ENCODE data around the gene NOL4L. TPM values are rescaled to one million over a fixed set of nuclear protein-coding genes. Genes with fewer than 3 reads are reported as not detected.

NOL4L gene
- total and polyA plus RNA-seq, 2 donors (not counting 3 experiments of a cell fraction or from before 2014, with no cell fraction given): 55.2 to 79.6 TPM

DNA sequence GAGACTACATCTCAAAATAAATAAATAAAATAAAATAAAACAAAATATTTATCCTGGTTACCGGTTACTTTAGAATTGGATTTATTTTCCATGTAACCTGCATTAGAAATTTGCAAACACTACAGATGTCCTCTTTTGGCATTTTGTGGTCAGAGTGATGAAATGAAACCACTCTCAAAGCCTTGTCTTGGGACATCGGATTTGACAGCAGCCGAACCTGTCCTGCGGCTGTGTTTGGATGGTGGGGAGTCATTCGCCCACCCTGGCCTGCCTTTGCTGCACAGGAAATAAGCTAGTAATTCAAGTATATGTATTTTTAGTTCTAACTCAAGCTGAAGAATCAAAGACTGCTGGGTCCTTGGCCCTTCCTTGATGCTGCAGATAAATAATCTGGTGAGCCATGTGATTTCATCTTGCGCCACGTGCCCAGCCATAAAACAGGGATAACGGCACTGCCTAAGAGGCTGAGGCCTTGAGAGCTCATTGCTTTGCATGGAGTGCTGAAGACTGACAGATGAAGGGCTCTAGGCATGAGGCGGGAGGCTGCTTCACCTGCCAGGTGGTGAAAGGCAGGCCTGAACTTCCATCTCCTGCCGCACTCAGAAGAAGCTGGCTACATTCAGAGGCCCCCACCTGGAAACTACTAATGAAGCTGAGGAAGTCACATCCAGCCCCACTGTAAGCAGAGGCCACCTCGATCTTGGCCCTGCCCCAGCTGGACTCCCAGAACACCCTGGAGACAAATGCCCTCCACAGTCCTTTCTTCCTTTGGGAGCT is 76.9 kb downstream of the NOL4L start:
- ChIA-PET POLR2A (no interaction called here), CTCF (interaction anchor here (0.6 to 4.4 kb wide), 8 partner anchors 10 to 50 kb away, joined by 3 to 25 read pairs (median 4); no protein-coding TSS in a partner anchor)
- no TSS peak for BruUV-seq (replicated peaks)
- Histone ChIP-seq H2AFZ (ENCODE audit: low read depth, low read length) (no peak overlapping the region), H3K9me1 (replicated peaks; ENCODE audit: control insufficient read depth, extremely low read depth, insufficient read depth, low read length) (no peaks in the 10 kb centered on the region), H3K36me3 (ENCODE audit: control insufficient read depth in 2 of 2, extremely low read depth in 1 of 2, insufficient read depth in 2 of 2, low read length in 2 of 2) (no peaks in the 10 kb centered on the region), H3K27ac (ENCODE audit: insufficient read depth, low read depth, low read length) (no peak overlapping the region), H3K9me3 (replicated peaks; ENCODE audit: control insufficient read depth, insufficient read depth, low read length) (no peaks in the 10 kb centered on the region), H3K4me1 (ENCODE audit: control insufficient read depth, extremely low read depth, insufficient read depth, low read length) (peaks cover 24% of the 10 kb centered on the region), H3K27me3 (ENCODE audit: control insufficient read depth in 2 of 2, insufficient read depth in 2 of 2, low read length in 2 of 2) (no peaks in the 10 kb centered on the region), H3K79me2 (ENCODE audit: control insufficient read depth, insufficient read depth, low read length) (no peaks in the 10 kb centered on the region), H3K4me2 (ENCODE audit: insufficient read depth, low read length) (no peak overlapping the region), H3K9ac (replicated peaks; ENCODE audit: extremely low read depth, insufficient read depth, low read length) (no peak overlapping the region), H4K20me1 (replicated peaks; ENCODE audit: control insufficient read depth, extremely low read depth, insufficient read depth, low read length) (no peaks in the 10 kb centered on the region), H3K4me3 (replicated peaks in 1 of 3; ENCODE audit: insufficient read depth in 1 of 3, low read depth in 1 of 3, low read length in 3 of 3) (no peak overlapping the region)
- intact Hi-C loops (cut with micrococcal nuclease) (loop anchor here (2.0 kb wide), 1 partner anchor 37 kb away; no protein-coding TSS in a partner anchor), dilution Hi-C loops (cut with MboI; ENCODE audit: extremely low pct_ligation_motif_present, low sequenced_read_pairs) (no loop called here)
- FAIRE-seq (no peak), DNase-seq (ENCODE audit: low read depth, low spot score) (no peak)
- no peak for TF ChIP-seq POLR2A (IDR thresholded peaks at IDR 0.05; ENCODE audit: low read depth, low read length)
- TF ChIP-seq, protein P1, sequence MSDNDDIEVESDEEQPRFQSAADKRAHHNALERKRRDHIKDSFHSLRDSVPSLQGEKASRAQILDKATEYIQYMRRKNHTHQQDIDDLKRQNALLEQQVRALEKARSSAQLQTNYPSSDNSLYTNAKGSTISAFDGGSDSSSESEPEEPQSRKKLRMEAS (IDR thresholded peaks at IDR 0.05; ENCODE audit: insufficient read depth, insufficient read length): no peak

DNA sequence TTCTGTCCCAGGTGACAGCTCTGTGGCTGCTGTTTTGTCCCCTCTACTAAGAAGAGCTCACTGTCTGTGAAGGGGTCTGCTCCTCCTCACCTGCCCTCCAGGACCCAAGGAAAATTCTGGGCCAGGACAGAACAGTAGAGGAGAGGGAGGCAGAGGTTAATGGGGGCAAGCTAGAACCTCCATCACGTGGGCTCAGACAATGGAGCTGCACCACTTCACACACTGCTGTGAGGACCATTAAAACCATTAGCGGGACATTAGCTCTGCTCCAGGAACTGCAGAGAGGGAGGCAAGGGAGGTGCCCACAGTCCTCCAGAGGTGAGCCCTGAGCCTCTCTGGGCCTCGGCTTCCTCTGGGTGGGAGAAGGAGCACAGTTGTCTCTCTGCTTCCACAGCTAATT is 78.4 kb downstream of the NOL4L start:
- Histone ChIP-seq H3K27ac (ENCODE audit: insufficient read depth, low read depth, low read length) (no peak overlapping the region), H3K79me2 (ENCODE audit: control insufficient read depth, insufficient read depth, low read length) (no peaks in the 10 kb centered on the region), H3K9me3 (replicated peaks; ENCODE audit: control insufficient read depth, insufficient read depth, low read length) (no peaks in the 10 kb centered on the region), H3K4me2 (ENCODE audit: insufficient read depth, low read length) (no peak overlapping the region), H3K27me3 (ENCODE audit: control insufficient read depth in 2 of 2, insufficient read depth in 2 of 2, low read length in 2 of 2) (no peaks in the 10 kb centered on the region), H2AFZ (ENCODE audit: low read depth, low read length) (no peak overlapping the region), H3K9me1 (replicated peaks; ENCODE audit: control insufficient read depth, extremely low read depth, insufficient read depth, low read length) (no peaks in the 10 kb centered on the region), H3K9ac (replicated peaks; ENCODE audit: extremely low read depth, insufficient read depth, low read length) (no peak overlapping the region), H3K36me3 (ENCODE audit: control insufficient read depth in 2 of 2, extremely low read depth in 1 of 2, insufficient read depth in 2 of 2, low read length in 2 of 2) (no peaks in the 10 kb centered on the region), H3K4me1 (ENCODE audit: control insufficient read depth, extremely low read depth, insufficient read depth, low read length) (peaks cover 30% of the 10 kb centered on the region), H3K4me3 (replicated peaks in 1 of 3; ENCODE audit: insufficient read depth in 1 of 3, low read depth in 1 of 3, low read length in 3 of 3) (no peak overlapping the region), H4K20me1 (replicated peaks; ENCODE audit: control insufficient read depth, extremely low read depth, insufficient read depth, low read length) (no peaks in the 10 kb centered on the region)
- no peak for DNase-seq (ENCODE audit: low read depth, low spot score)
- intact Hi-C loops (cut with micrococcal nuclease) (no loop called here), dilution Hi-C loops (cut with MboI; ENCODE audit: extremely low pct_ligation_motif_present, low sequenced_read_pairs) (no loop called here)
- FAIRE-seq: no peak
- ChIA-PET CTCF (interaction anchor here (0.8 to 4.4 kb wide), 3 partner anchors 9 to 146 kb away, joined by 3 to 25 read pairs (median 3); no protein-coding TSS in a partner anchor), POLR2A (interaction anchor here (0.5 kb wide), 1 partner anchor 10 kb away, joined by 3 read pairs; no protein-coding TSS in a partner anchor)
- no TSS peak for BruUV-seq (replicated peaks)
- TF ChIP-seq FOS (IDR thresholded peaks at IDR 0.05; ENCODE audit: borderline replicate concordance, insufficient read depth, low read length) (no peak), EZH2 (IDR thresholded peaks at IDR 0.05; ENCODE audit: borderline replicate concordance, low read depth, low read length, severe bottlenecking) (no peak), POLR2A (IDR thresholded peaks at IDR 0.05; ENCODE audit: low read depth, low read length) (no peak), POLR2AphosphoS5 (IDR thresholded peaks at IDR 0.05; ENCODE audit: insufficient read depth, low read depth, low read length) (no peak), GATA2 (IDR thresholded peaks at IDR 0.05; ENCODE audit: insufficient read depth, insufficient read length, low read depth, low read length) (no peak), JUN (IDR thresholded peaks at IDR 0.05; ENCODE audit: borderline replicate concordance, insufficient read depth, insufficient read length, low read depth) (no peak), MYC (IDR thresholded peaks at IDR 0.05; ENCODE audit: low read depth, low read length) (no peak)
- TF ChIP-seq, protein P1 (IDR thresholded peaks at IDR 0.05; ENCODE audit: insufficient read depth, insufficient read length): no peak
- TF ChIP-seq, protein P2, sequence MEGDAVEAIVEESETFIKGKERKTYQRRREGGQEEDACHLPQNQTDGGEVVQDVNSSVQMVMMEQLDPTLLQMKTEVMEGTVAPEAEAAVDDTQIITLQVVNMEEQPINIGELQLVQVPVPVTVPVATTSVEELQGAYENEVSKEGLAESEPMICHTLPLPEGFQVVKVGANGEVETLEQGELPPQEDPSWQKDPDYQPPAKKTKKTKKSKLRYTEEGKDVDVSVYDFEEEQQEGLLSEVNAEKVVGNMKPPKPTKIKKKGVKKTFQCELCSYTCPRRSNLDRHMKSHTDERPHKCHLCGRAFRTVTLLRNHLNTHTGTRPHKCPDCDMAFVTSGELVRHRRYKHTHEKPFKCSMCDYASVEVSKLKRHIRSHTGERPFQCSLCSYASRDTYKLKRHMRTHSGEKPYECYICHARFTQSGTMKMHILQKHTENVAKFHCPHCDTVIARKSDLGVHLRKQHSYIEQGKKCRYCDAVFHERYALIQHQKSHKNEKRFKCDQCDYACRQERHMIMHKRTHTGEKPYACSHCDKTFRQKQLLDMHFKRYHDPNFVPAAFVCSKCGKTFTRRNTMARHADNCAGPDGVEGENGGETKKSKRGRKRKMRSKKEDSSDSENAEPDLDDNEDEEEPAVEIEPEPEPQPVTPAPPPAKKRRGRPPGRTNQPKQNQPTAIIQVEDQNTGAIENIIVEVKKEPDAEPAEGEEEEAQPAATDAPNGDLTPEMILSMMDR (IDR thresholded peaks at IDR 0.05; ENCODE audit: extremely low read depth in 1 of 2, insufficient read depth in 1 of 2, low read depth in 1 of 2, low read length in 2 of 2): no peak

Measured in endothelial cell of umbilical vein (primary cell).